GM12878 (cell line): ENCODE results near the gene GSC2. TPM values are rescaled to one million over a fixed set of nuclear protein-coding genes. Genes with fewer than 3 reads are reported as not detected.

Source experiments
- ATAC-seq: fragments of 200-7000 bp; cut with Tn5 transposase; 3 replicates; pipeline ENCODE4 v1.9.1; 2020; ENCODE audit warnings: mild to moderate bottlenecking, moderate library complexity
- BruUV-seq: library from RNA; stranded (reverse); fragments of 400-500 nt; replicated peaks from 2 replicates; lab custom pipeline; 2021; lab: Mats Ljungman, UMichigan
- CTCF ChIA-PET: fragments of 300-600 bp; sonication (Branson Sonifier 250); formaldehyde crosslinking; extraction: SDS; loops from one replicate; lab custom pipeline; 2021; ENCODE audit warnings: inconsistent platforms; lab: Yijun Ruan, JAX
- POLR2A ChIA-PET: fragments of 350-600 bp; formaldehyde crosslinking; extraction: SDS; loops from one replicate; lab custom pipeline; 2021; ENCODE audit warnings: inconsistent platforms; lab: Charles Lee
- RAD21 ChIA-PET: fragments of 300-600 bp; sonication (Branson Sonifier 250); formaldehyde crosslinking; loops from one replicate; lab custom pipeline; 2023; ENCODE audit warnings: antibody characterized with exemption; ENCODE audit not compliant: unreplicated experiment; lab: Charles Lee
- SMC1A ChIA-PET: fragments of 300-600 bp; sonication (Branson Sonifier 250); formaldehyde crosslinking; loops from one replicate; lab custom pipeline; 2023; ENCODE audit not compliant: unreplicated experiment, uncharacterized antibody; lab: Charles Lee
- DNase-seq: peaks from one replicate; pipeline ENCODE4 v3.0.0-alpha.2; 2011; ENCODE audit warnings: low read depth, low spot score
- FAIRE-seq: peaks from 3 replicates; lab custom pipeline; 2011; peaks lifted over from hg19 to GRCh38; lab: Jason Lieb, UNC
- H2AFZ ChIP-seq: 2 replicates; pipeline ENCODE4 v1.6.0; 2011; ENCODE audit warnings: low read depth, low read length, control low read depth; ENCODE audit not compliant: control insufficient read depth
- H3K27ac ChIP-seq: 2 replicates; pipeline ENCODE4 v1.5.1; 2011; ENCODE audit warnings: control low read depth; ENCODE audit not compliant: control insufficient read depth, insufficient read depth
- H3K27me3 ChIP-seq, 2 experiments: replicated peaks in 1 of 2; 2 replicates each; pipeline versions ENCODE4 v1.6.0 to v1.6.1; 2011; ENCODE audit warnings: low read length in 1 of 2; ENCODE audit not compliant: control insufficient read depth in 2 of 2, insufficient read depth in 2 of 2
- H3K36me3 ChIP-seq, 2 experiments: 2 replicates each; pipeline ENCODE4 v1.5.1; 2011; ENCODE audit warnings: low read length in 1 of 2; ENCODE audit not compliant: control insufficient read depth in 2 of 2, insufficient read depth in 2 of 2
- H3K4me1 ChIP-seq: 2 replicates; pipeline ENCODE4 v1.6.1; 2011; ENCODE audit warnings: mild to moderate bottlenecking, low read length, moderate library complexity, mixed read lengths; ENCODE audit not compliant: control insufficient read depth, insufficient read depth
- H3K4me2 ChIP-seq: 2 replicates; pipeline ENCODE4 v1.6.0; 2011; ENCODE audit warnings: control low read depth; ENCODE audit not compliant: control insufficient read depth, insufficient read depth
- H3K4me3 ChIP-seq: fragments of 200-600 bp; sonication (generic); 2 replicates; pipeline ENCODE4 v1.5.1; 2016
- H3K79me2 ChIP-seq: 2 replicates; pipeline ENCODE4 v1.6.0; 2011; ENCODE audit warnings: low read length; ENCODE audit not compliant: control insufficient read depth, insufficient read depth
- H3K9ac ChIP-seq: 2 replicates; pipeline ENCODE4 v1.8.0; 2011; ENCODE audit warnings: low read length, control low read depth, mixed read lengths; ENCODE audit not compliant: control insufficient read depth, insufficient read depth
- H3K9me3 ChIP-seq: replicated peaks from 3 replicates; pipeline ENCODE4 v1.5.1; 2011; ENCODE audit warnings: mild to moderate bottlenecking, low read length; ENCODE audit not compliant: control insufficient read depth, insufficient read depth
- H4K20me1 ChIP-seq: 2 replicates; pipeline ENCODE4 v1.6.0; 2011; ENCODE audit not compliant: control insufficient read depth, insufficient read depth
- BCL3 ChIP-seq: IDR thresholded peaks from 2 replicates; pipeline ENCODE4 v1.6.1; 2011; ENCODE audit warnings: borderline replicate concordance, low read depth, mild to moderate bottlenecking, moderate library complexity, low read length; ENCODE audit not compliant: insufficient read depth, poor library complexity, severe bottlenecking
- E2F8 ChIP-seq: fragments of 450-650 bp; IDR thresholded peaks from 2 replicates; pipeline ENCODE4 v1.6.1; 2018; ENCODE audit warnings: mild to moderate bottlenecking, low read depth, moderate library complexity; ENCODE audit not compliant: partially characterized antibody
- HDAC2 ChIP-seq: fragments of 200-600 bp; sonication (generic); IDR thresholded peaks from 2 replicates; pipeline ENCODE4 v1.6.1; 2017
- MTA3 ChIP-seq: IDR thresholded peaks from 2 replicates; pipeline ENCODE4 v1.6.1; 2012; ENCODE audit warnings: low read length, inconsistent platforms, borderline replicate concordance
- NRF1 ChIP-seq: conservative IDR thresholded peaks from 2 replicates; pipeline ENCODE4 v1.6.1; 2011; ENCODE audit warnings: mild to moderate bottlenecking, low read depth, low read length, improper control_type of control experiment
- PAX8 ChIP-seq: fragments of 450-650 bp; IDR thresholded peaks from 2 replicates; pipeline ENCODE4 v1.6.1; 2017; ENCODE audit warnings: mild to moderate bottlenecking, moderate library complexity
- RELB ChIP-seq: fragments of 450-650 bp; IDR thresholded peaks from 2 replicates; pipeline ENCODE4 v1.6.1; 2017; ENCODE audit warnings: low read depth, mild to moderate bottlenecking, moderate library complexity
- REST ChIP-seq: IDR thresholded peaks from 2 replicates; pipeline ENCODE4 v1.6.1; 2012; ENCODE audit warnings: mild to moderate bottlenecking, low read depth, low read length
- SREBF1 ChIP-seq: IDR thresholded peaks from 2 replicates; pipeline ENCODE4 v1.6.1; 2012; ENCODE audit warnings: mild to moderate bottlenecking, low read length
- USF2 ChIP-seq: IDR thresholded peaks from 2 replicates; pipeline ENCODE4 v1.6.1; 2011; ENCODE audit warnings: low read depth, low read length, improper control_type of control experiment, borderline replicate concordance
- WGBS: methylation state at CpG from one replicate; pipeline ENCODE4 v1.1.6; 2016; ENCODE audit warnings: low lambda C conversion rate; ENCODE audit not compliant: insufficient replicate concordance, insufficient coverage; ENCODE audit errors: missing lambda C conversion rate; 5-methylcytosine and 5-hydroxymethylcytosine counted together
- in situ Hi-C: fragments of 300-500 bp; cut with MboI; formaldehyde crosslinking; loops from 9 replicates; pipeline ENCODE4 v1.14.3; 2018; ENCODE audit warnings: mixed read lengths
- intact Hi-C: fragments of 100-400 bp; cut with micrococcal nuclease; formaldehyde crosslinking; loops from one replicate; pipeline ENCODE4 v1.14.2; 2022; ENCODE audit not compliant: unreplicated experiment
- polyA plus RNA-seq, 11 experiments: library from polyadenylated mRNA; depleted of rRNA in 4 of 11; unstranded in 6 of 11; stranded (reverse) in 5 of 11; fragments of >200 nt; fragmentation: Nextera tagmentation in 4 of 11; fragmentation: Illumina TruSeq in 1 of 11; extraction: Ambion mirVana in 4 of 11; extraction: Trizol in 1 of 11; gene quantifications; 1 replicate in 1 of 11; 2 replicates in 10 of 11; pipeline versions ENCODE4 v1.2.1 to v1.2.3, GENCODE V29; 2011 to 2016; ENCODE audit warnings: inconsistent platforms in 2 of 11, missing spikeins in 2 of 11, low read depth in 1 of 11
- total RNA-seq, 4 experiments: library from RNA; depleted of rRNA in 3 of 4; stranded (reverse); fragments of >200 nt in 3 of 4; fragmentation: Illumina TruSeq in 1 of 4; extraction: Trizol in 1 of 4; gene quantifications; 2 replicates each; pipeline versions ENCODE4 v1.2.1 to v1.2.3, GENCODE V29; 2013 to 2021

Gene GSC2
- total and polyA plus RNA-seq, 10 of the 15 experiments (the other 5 are each of a cell fraction or from before 2014, with no cell fraction given): not detected

- TF ChIP-seq E2F8: no peak
- TF ChIP-seq HDAC2: no peak
These were observed 17.2 kb downstream of the GSC2 start (continued) for GRCh38 chr22:19132693-19133400.

GRCh38 chr22:19132153-19132552 is 17.9 kb downstream of the GSC2 start:
- Histone ChIP-seq H3K4me1 (no peaks in the 10 kb centered on the region), H2AFZ (no peak overlapping the region), H3K4me3 (no peak overlapping the region), H3K9me3 (no peaks in the 10 kb centered on the region), H3K9ac (no peak overlapping the region), H4K20me1 (no peaks in the 10 kb centered on the region), H3K4me2 (no peak overlapping the region), H3K36me3 (peaks cover 5 to 8% of the 10 kb centered on the region in 2 experiments), H3K27me3 (no peaks in the 10 kb centered on the region), H3K27ac (no peak overlapping the region), H3K79me2 (no peaks in the 10 kb centered on the region)
- DNase-seq (no peak), FAIRE-seq (no peak), ATAC-seq (no peak)
- in situ Hi-C loops (no loop called here), intact Hi-C loops (no loop called here)
- SMC1A ChIA-PET: no interaction called here
- POLR2A ChIA-PET: no interaction called here
- 91% methylated on average over 20 of the region's 20 CpGs for WGBS
- RAD21 ChIA-PET: no interaction called here
- CTCF ChIA-PET: interaction anchor here (2.3 kb wide), 1 partner anchor 13 kb away, joined by 6 read pairs; the partner anchor contains the start of gene ESS2
- no TSS peak for BruUV-seq
- TF ChIP-seq REST (no peak), RELB (no peak), BCL3 (no peak), PAX8 (no peak), USF2 (no peak), SREBF1 (no peak), NRF1 (no peak), MTA3 (no peak)
